CD4-positive, alpha-beta T cell treated with Interleukin-6 at 100 ng/mL for 8 hours (primary cell): Measurements from ENCODE around the gene NECAB3.

Source experiments
- DNase-seq: peaks from one replicate; pipeline ENCODE4 v3.0.0-alpha.2; 2020; ENCODE audit warnings: mixed read lengths, low spot score

Gene NECAB3

DNA sequence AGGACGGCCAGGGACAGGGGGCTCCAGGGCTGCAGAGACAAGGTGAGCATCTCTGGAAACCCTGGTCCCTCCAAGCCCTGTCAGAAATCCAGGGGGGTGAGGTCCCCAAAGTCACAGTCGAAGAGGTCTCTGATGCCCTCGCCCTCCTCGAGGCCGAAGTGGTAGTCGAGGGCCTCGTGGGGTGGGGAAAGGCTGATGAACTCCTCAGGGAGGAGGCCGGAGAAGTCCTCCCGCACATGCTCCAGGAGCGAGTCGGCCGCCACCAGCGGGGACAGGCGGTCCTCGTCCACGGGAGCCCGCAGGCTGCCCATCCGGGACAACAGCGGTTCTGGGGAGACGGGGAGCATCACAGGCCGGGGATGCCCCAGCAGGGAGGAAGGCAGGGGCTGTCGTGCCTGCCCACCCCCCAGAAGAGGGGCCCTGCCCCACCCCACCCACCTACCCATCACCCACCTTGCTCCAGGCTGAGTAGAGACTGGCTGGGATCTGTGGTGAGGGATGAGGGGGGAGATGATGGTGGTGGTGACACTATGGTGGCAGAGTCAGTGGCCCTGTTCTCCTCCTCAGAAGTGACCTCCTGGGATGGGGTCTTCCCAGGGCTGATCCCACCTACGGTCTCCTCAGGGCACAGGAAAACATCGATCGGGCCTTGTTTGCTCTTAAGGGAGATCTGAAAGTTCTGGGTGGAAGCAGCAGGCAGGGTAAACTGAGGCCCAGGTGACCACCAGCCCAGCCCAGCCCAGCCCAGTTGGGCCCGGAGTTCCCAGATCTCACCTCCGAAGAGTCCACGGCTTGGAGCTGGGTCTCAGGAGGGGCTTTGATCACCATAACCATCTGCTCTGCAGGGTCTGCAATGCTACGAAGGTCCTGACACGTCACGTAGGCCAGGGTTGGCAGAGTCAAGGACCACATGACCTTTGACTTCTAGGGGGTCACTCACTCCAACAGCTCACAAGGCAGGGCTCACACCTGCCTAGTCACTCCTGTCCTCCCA, 2.7 kb upstream of the NECAB3 start:
- DNase-seq = no peak

DNA sequence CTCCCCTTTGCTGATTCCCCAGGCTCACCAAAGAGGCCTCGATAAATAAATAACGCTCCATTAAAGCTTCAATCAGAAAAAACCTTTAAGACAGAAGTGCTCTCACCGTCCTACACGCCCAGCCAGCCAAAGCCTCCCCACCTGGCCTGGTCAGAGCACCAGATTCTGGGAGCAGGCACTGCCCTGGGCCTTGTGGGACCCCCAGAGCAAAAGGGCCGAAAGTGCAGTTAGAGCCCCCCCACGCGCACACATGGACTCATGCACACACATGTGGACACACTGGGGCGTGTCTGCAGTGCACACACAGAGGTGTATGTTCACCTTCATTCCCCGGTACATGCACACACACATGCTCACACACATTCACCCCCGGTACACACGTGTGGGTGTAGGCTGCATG, 1.9 kb upstream of the NECAB3 start:
- no peak for DNase-seq

DNA sequence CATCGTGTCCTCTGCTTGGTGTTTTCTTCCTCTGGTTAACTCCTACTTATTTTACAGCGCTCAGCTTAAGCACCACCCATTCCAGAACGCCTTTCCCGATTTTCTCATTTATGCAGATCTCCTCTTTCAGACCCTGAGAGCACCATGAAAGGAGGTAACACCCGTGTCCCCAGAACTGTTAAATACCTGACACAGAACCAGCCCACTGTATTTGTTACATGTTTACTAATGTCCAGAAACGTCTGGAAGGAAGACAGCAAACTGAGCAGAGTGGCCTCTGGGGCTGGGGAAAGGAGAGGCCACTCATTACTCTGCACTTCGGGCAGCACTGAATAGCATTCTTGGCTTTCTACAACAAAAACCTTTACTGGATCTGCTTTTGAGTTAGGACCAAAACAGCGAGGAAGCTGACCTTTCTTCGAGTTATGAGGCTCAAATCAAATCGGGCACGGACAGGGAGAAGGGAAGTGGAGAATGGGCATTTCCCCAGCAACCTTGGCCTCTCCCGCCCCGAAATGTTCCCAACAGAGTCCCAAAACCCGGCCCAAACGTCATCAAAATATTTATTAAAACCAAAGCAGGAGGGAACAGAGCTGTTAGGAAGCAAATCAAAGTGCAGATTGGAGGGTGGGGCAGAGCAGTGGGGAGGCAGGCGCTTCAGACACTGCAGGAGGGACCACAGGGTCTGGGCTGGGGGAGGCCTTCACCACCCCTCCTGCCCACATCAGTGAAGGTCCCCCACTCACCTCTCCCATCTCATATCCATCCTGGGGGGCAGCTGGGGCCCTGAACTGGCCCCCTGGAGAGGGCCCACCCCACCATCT, 1.1 kb upstream of the NECAB3 start:
- no peak for DNase-seq

DNA sequence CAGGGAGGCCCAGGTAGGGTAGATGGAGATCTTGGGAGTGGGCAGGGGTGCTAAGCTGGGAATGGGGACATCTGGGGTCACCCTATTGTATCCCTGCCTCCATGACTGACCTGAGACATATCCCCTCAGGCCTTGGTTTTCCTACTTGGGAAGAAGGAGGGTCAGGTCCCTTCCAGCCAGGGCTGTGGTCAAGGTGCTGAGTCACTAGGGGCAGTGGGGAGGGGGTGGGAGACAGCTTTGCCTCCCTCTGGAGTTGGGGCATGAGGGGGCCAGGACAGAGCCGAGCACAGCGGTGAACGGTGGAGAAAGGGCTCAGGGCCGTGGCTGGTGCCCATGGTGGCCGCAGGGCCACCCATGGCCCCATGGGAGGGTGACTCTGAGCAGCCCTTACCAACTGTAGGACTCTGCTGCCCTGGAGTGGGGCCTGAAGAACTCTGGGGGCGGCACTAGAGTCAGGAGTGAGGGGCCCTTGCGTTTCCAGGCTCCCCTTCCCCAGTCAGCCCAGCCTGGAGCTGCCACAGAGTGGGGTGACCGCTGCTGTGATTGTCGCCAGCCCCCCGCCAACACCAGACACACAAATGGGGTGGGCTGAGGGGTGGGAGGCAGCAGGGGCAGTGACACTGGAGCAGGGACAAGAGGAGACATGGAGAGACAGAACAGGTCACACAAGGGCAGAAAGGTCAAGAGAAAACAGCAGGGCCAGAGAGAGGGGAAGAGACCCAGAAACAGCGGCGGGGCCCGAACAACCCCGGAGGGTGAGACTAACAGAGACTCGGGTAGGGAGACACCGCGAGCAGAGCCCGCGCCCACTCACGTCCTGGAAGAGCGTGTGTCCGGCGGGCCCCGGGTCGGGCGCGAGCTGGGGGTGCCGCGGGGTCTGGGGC, 576 bp downstream of the NECAB3 start:
- DNase-seq = no peak

DNA sequence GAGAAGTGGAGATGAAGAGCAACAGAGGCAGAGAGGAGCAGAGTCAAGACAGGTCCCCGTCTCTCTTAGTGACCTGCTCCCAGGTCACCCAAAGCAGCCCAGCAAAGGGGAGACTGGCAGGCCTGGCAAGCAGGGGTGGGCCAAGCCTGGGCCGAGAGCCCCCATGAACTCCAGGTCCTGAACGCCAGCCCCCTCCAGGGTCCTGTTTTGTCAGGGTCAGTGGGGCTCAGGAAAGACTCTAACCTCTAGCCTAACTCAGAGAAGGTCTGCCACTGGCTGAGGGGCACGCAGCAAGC, 1.2 kb downstream of the NECAB3 start:
- no peak for DNase-seq

DNA sequence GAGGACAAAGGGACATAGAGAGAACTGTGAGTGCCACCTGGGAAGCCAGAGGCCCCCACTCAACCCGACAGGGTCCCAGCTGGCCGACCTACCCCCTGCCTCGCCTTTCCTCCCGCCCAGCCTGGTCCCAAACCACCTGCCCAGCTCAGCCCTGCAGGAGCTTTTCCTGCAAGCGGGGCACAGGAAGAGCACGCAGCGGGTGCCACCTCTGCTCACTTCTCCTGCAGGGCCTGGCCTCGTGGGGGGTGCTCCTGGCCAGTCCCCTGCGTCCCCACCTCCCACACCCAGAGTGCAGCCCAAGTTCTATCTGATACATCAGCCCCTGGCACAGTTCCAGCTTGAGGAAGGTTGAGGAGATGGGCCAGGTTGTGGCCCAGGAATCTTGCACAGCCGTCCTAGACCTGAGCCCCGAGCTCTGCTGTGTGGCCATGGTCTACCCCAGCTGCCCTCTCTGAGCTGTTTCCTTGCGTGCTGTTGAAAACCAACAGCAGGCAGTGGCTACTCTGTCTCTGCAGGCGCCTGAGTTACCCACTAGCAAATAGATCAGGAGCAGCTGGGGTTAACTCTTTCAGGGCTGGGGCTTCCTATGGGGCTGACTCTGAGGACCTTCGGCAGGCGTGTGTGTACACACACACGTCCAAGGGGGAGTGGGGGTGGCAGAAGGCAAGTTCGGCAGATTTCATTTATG, 1.7 kb downstream of the NECAB3 start:
- no peak for DNase-seq

DNA sequence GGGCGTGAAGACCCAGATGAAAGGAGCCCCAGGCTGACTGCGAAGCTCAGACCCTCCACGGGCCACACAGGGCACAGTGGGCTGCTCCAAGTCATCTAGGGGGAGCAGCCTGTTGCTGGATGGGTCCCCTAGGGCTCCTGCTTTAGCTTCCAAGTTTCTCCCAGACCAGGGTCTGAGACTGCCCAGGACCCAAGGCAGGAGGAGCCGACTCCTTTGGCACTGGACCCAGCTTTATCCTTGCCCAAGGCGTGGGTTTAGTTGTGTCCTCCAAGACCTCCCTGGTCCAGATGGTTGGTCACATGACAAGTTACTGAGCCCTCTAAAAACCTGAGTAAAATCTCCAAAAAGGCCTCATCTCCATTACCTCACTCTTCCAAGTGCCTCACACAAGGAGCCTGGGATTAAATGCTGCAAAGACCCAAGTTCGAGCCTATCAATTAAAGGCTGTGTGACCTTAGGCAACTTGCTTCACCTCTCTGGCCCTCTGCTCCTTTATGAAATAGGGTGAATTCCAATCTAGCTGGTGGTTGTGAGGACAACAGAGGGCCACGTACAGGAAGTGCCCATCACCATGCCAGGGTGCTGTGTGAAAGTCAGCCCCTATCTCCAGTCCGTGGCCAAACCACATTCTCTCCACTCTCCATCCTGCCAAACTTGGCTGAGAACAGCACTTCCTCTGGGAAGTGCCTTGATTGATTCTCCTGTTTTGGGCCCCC, 2.5 kb downstream of the NECAB3 start:
- no peak for DNase-seq

DNA sequence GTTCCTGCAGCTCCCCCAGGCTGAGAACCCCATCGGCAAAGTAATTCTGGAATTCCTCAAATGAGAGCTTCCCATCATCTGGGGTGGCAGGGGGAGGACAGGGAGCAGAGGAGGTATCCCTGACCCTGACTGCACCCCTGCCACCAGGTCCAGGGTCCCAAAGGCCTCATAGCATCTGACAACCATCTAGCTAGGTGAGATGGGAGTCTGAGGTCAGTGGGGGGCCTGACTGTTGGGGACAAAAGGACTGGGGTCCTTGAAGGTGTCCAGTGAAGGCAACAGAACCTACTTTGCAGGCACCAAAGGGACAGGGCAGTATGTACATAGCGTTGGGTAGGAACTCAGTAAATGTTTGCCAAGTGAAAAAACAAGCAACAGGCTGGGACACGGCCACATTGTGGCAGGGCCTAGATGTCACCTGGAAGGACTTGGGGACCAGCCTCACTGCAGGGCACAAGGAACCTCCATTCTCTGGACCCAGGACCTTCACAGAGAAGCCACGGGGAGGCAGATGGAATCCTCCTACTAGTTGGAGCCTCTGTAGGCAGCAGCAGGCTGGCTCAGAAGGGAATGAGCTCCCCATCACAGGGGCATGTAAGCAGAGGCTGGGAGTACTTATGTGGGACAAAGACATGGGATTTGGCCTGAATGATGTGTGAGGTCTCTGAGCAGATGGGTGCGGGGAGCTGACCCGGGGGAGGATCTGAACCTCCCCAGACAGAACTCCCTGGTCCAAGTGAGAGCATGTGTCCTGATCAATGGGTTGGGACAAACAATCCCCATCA, 3.3 kb downstream of the NECAB3 start:
- DNase-seq = no peak

DNA sequence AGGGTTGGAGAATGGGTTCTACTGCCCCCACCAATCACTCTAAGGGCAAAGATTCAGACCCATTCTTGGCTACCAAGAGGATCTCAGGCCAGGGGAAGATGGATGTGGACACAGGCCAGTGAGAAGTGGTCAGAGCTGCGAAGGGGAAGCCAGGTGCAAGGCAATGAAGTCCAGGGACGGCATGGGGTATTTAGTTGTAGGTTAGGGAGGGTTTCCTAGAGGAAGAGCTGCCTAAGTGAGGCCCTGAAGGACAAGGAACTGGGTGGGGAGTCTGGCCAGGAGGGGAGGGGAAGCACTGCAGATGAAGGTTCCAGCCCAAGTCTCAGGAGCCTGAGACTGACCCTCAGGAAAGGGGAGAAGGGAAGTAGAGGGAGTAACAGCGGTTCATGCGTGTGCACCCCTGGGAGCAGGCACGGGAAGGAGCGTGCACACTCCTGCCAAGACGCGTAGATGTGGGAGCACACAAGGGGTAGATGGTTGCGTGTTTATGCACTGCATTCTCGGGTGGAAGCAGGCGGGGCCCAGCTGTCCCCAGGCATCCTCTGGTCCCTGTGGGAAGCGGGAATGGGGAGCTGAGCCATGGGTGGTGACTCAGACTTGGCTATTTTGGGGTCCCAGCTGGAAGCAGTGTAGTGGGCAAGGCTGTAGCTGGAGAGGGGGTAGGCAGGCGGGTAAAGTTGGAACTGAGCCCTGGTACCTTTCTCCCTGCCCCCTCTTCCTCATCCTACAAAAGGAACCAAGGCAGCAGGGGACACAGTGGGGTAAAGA, 4.2 kb downstream of the NECAB3 start:
- DNase-seq = no peak

DNA sequence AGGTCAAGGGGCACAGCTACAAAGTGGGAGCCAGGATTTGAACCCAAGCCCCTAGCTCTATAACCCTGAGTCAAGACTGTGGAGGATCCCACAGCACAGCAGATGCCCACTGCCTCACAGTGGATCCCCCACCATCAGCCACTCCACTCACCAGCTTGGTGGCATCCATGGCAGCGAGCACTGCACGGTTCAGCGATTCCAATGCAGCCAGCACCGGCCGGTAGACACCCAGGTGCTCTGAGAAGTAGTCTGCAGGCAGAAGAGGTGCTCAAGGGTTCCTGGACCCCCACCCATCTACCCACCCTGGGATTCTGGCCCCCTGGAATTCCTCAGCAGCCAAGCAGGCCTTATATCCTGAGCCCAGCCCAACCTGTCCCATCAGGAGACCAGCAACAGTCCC, 5.0 kb downstream of the NECAB3 start:
- DNase-seq = no peak

DNA sequence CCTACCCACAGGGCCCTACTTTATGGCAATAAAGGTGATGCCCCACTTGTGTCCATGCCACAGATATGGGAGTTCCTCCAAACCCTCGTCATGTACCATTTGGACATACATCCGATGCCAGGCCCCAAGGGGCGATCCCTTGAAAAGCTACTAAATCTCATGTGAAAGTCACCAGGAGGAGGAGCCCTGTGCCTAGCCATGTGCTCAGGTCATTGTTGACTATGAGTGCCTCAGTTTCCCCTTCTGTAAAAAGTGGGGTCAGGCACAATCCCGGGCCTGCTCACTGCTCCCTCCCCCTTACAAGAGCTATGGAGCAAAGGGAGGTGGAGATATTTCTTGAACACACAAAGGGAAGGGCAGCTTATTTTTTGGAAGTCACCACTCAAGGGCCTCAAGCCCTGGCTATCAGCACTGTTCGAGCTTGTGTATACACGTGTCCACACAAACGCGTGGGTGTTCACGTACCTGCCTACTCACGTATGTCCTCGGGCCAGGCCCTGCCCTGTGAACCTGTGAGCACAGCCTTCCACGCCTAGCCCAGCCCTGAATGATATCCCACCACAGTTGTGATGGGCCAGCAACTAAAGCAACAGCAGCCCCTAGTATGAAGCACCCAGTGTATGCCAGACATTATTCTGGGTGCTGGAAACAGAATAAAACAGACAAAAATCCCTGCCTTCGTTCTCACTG, 5.6 kb downstream of the NECAB3 start:
- DNase-seq = no peak

DNA sequence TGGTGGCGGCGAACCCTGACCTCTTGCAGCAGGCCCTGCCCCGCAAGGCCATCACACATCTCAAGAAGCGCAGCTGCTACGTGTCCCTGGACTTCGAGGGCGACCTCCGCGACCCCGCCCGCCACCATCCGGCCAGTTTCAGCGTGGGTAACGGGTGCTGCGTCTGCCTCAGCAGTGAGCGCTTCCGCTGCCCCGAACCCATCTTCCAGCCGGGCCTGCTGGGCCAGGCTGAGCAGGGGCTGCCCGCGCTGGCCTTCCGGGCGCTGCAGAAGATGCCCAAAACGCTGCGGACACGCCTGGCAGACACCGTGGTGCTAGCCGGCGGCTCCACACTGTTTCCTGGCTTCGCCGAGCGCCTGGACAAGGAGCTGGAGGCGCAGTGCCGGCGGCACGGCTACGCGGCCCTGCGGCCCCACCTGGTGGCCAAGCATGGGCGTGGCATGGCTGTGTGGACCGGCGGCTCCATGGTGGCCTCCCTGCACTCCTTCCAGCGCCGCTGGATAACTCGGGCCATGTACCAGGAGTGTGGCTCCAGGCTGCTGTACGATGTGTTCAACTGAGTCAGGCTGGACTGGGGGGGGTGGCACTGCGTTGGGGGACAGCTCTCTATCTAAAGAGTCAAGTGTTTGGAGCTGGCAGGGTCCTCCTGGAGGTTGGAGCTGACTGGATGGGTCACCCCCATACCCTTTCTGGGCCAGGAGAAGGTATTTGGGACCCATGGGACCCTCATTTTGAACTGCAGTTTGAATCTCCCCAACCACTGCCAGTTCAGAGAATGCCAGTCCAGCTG, 6.4 kb downstream of the NECAB3 start:
- peak; percentile 76 for DNase-seq

DNA sequence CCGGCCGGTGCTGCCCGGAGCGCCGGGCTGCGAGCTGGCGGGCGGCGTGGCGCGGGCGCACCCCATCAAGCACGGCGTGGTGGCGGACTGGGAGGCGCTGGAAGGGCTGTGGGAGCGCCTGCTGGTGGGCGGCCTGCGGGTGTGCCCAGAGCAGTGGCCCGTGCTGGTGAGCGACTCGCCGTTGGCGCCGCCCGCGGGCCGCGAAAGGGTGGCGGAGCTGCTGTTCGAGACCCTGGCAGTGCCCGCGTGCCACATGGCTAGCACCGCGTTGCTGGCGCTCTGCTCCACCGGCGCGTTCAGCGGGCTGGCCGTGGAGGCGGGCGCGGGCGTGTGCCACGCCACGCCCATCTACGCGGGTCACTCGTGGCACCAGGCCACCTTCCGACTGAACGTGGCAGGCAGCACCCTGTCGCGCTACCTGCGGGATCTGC, 7.0 kb downstream of the NECAB3 start:
- DNase-seq = no peak

DNA sequence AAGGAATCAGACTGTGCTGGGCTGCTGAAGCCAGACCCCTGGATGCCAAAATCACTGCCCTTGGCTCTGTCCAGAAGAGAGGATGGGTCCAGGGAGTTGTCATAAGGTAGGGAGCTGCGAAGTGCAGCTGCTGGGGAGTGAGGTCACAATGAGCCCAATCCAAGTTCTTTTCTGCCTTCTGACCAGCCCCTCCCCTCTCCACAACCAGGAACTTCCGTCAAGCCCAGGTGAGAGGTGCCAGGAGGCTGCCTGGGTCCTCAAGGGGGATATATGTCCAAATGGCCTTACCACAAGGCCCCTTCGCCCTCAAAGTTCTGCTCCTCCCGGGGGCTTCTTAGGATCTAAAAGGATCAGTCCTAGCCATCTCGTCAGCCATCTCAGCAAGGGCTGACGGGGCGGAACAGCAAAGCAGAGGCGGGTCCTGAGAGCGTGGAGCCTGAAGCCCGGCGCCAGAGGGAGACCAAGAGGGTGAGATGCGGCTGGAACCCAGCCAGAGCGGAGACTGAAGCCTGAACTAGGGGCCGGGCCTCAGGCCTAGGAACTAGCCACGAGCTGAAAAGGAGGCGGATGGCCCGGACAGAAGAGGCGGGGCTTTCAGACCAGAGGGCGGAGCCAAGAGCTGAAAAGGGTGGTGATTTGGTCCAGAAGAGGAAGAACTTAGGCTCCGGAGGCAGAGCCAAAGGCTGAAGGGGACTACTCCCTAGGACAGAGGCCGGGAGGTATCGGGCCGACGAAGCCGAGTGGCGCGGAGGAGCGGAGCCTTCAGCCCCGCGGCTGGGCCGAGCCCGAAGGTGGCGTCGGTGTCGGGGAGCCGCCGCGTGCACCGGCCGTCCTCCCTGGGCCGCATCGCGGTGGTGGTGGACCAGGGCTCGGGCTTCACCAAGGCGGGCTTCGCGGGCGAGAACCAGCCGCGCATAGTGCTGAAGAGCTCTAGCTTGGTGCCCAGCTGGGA, 7.7 kb downstream of the NECAB3 start, which contains the start of gene ACTL10:
TSS of gene ACTL10 (plus strand) at position 651 of the 952 bp plus-strand sequence. CDS start 555 bp downstream, outside the sequence.
- peak; percentile 82 for DNase-seq

DNA sequence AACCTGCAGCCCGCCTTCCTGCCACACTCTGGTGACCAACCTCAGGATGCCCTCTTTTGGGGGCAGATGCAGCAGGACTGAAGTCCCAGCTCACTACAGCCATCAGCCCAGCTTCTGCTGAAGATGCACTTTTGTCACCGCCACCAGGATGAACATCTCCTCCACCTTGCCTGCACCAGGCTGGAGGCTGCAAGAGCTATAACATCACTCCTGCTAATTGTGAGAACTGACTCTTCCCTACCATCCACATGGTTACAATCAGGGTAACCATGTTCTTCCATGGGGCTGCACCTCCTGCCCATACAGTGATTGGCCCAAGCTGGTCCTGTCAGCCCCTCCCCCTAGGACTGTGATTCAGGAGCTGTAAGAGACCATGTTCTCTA, 9.5 kb downstream of the NECAB3 start:
- DNase-seq = no peak

DNA sequence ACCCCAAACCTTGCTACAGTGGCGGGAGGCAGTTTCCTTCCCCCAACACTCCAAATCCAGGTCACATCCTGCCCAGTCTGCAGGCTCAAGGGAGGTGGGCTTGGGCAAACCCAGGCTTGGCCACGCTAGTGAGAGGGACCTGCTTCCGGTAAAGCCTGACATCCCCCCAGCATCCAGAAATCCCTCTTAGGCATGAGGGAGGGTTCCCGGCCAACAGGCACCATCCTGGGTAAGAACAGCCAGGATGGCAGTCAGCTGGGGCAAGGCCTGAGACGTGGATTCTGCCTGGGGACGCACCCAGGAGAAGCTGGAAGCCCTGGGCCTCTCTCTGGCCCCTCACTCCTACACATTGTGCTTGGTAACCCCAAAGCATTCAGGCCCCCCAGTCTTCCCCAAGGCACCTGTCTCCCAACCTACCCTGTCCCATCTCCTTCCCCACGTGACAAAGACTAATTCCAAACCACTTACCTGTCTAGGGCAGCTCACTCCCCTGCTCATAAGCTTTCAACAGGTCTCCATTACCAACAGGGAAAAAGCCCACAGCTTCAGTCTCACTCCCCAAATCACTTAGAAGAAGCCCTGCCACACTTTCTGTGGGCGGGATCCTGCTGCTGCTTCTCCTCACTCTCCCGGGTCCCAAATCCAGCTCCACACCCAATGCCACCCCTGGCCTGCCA, 10.0 kb downstream of the NECAB3 start:
- DNase-seq = no peak
